Measurements from ENCODE around the gene RPL35A.
A peak's percentile ranks its signal among the peaks of the same experiment; 100 is the strongest.
"Not testable (repeated sequence)": the region's sequence is repeated elsewhere in the genome, so short reads cannot be mapped to it uniquely, and the experiment has no call there.

RPL35A gene

DNA sequence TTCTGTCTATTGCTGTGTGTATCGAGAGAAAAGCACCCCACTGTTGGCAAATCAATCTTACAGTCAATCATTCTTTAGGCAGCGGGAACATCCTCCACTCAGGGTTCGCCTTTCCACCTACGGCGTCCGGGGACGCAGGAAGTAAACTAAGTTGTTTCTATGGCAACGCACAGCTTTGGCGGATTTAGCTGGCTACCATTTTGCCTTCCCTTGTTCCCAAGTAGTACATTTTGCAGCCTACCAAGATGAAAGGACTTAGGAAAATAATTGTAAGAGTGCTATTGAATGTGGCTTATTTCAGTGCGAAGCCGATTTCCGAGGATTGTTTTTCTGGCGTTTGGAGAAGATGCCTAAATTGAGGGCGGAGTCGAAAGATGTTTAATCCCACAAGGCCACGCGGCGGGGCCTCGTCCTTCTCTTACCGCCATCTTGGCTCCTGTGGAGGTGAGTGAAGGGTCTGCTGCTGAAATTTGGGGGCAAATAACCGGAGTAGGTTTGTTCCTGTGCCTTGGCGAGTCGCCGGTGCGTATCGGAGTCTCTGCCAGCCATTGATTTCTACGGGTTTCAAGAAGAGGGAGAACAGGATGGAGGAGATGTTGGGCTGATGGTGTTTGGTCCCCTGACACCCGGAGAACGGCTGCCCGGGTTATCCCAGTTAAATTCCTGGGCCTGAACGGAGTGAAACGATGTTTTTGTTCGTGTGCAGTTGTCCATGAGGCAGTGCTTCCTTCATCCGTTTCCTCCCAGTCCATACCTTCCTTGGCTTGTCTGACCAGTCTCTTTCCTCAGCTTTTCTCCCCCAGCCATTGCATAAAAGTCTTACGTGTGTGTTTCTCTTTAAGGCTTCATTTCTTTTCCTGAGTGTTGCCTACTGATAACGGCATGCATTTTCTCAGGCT, at the start of gene RPL35A:
RPL35A (plus strand) TSS at position 413 of the 899 bp plus-strand sequence. CDS start 778 bp downstream, outside the sequence.
- peak; percentile 65 for FAIRE-seq

DNA sequence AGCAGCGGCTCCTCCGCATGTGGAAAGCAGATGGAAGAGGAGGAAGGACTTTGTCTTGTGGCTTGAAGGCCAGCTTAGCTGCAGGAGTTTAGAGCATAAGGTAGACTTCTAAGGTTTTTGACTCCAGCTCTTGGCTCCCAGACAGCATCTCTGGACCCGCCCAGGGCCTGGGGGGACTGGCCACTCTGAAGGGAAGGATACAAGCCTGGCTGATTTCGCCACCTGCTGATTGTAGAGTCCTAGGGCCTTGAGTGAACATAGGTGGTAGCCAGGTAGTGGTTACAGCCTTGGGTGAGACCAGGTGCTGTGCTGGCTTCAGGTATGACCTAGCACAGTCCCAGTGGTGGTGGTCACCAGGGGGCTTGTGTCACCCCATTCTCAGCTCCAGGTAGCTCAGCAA, 48.4 kb upstream of the RPL35A start:
- no peak for FAIRE-seq

DNA sequence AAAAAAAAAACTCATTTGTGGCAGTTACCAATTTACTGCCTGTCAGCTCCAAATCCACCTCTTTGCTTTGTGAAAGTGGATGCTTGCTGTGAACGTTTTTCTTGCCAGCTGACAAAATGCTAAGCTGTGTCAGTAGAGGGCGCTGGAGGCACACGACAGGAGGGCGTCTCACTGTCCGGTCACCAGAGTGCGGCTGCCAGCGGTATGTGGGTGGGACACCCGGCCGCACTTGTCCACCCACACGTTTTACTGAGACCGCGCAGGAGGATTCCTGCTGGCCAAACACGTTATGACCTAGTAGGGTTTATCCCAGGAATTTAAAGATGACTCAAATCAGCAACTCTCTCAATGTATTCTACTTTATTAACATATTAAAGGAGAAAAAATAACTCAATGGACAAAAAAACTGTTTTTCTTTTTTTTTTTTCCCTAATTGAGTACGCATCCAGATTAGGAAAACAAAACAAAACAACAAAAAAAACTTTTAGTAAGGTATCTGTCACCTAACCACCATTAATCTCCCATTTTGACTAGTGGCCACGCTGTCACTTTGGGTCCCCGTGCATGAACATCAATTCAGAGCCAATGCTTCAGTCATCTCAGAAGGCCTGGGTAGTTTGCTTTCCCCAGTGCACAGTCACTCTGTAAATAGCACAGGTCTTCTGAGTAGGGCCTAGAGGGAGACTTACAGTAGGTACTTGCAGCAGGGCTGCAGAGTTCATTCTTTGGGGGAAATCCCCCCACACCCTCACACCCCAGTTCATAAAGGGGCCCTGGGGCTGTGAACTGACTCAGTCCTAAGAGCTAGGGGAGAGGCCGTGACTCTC, 43.8 kb upstream of the RPL35A start:
- peak; percentile 35 for FAIRE-seq

DNA sequence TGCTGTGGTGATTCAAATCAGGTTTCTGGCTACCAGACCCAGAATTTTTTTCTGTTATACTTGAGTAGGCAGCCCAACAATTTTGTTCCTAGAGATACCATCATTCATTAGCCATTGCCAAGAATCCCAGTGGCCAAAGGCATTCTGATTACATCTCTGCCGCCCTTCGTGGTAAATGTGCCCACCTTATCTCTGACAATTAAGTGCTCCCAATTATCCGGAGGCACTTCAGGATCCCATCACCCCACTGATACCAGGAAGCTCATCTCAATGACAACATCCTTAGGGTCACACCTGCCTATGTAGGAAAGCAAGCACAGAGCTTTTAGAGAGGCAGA, 43.2 kb upstream of the RPL35A start:
- no peak for FAIRE-seq

DNA sequence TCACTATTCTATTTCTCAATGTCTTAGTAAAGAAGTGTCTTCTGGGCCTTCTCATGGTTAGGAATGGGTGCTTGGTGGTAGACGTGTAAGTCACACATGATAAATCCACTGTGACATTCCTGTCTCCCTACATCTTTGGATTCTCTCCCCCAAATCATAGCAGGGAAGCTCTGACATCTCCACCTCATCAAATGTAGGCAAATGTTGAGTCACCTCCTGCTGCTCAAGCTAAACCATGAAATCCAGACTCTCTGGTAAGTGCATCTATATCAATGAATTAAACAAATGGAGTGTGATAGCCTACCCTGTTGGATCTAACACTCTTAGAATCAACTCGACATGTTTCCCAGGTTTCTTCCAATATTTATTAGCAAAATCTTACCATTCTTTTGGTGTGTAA, 42.8 kb upstream of the RPL35A start:
- FAIRE-seq: no peak

DNA sequence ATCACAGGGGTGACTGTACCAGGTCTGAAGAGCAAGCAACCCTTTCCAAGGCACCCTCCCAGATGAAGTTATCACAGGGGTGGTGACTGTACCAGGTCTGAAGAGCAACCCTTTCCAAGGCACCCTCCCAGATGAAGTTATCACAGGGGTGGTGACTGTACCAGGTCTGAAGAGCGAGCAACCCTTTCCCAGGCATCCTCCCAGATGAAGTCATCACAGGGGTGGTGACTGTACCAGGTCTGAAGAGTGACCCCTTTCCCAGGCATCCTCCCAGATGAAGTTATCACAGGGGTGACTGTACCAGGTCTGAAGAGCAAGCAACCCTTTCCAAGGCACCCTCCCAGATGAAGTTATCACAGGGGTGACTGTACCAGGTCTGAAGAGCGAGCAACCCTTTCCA, 41.4 kb upstream of the RPL35A start:
- FAIRE-seq: not testable (repeated sequence)

DNA sequence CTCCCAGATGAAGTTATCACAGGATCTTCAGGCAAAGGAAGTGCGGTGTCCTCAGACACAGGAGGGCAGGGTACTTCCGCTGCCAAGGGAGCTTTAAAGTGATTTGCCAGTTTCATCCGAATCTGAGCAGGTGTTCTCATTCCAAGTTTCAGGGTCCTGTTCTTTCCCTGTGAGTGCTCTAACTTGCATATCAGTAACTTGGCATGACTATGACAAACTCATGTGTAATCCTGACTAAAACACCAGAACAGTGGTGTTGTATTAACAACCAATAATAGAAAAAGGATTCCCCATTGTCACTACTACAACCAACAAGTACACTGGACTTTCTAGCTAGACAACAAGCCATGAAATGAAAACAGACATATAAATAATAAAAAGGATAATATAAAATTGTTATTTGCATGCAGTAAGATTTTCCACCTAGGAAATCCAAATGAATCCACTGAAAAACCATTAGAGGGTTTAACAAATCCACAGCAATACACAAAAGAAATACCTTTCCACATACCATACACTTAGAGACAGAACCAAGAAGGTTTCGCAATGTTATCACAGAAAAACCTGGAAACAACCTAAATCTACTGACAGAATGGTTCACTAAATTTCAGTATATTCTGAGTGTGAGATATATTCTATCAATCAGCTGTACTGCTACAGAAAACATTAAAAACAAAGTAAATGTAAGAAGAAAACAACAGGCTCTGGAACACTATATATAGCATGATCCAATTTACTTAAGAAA, 40.9 kb upstream of the RPL35A start:
- no peak for FAIRE-seq

DNA sequence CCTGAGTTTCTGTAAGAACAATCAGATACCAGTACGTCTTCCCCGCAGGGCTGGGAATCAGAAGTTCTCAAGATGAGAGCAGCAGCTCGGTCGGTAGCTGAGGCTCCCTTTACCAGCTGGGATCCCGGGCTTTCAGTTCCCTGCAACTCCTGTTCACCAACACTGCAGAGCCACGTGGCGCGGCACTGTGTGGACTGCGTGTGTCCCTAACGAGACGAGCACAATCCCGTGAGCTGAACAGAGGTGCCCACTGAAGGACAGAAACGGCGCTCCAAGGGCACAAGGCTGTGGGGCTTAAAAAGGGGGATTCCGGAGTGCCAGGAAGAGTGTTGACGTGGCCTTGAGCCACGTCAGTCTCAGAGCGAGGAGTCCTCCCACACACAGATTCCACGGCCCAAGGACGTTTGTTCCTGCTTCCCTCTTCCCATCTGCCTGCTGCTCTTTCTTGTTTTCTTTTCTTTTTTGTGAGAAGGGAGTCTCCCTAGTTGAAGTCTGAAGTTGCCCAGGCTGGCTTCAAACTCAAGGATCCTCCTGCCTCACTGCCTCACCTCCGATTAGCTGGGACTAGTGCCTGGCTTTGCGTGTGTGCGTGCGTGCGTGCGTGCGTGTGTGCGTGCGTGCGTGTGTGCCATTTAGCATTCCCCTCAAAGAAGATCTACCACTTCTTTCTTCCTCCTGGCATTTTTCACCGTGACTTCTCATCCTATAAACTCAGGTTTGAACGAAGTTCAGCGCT, 37.1 kb upstream of the RPL35A start:
- no peak for FAIRE-seq

DNA sequence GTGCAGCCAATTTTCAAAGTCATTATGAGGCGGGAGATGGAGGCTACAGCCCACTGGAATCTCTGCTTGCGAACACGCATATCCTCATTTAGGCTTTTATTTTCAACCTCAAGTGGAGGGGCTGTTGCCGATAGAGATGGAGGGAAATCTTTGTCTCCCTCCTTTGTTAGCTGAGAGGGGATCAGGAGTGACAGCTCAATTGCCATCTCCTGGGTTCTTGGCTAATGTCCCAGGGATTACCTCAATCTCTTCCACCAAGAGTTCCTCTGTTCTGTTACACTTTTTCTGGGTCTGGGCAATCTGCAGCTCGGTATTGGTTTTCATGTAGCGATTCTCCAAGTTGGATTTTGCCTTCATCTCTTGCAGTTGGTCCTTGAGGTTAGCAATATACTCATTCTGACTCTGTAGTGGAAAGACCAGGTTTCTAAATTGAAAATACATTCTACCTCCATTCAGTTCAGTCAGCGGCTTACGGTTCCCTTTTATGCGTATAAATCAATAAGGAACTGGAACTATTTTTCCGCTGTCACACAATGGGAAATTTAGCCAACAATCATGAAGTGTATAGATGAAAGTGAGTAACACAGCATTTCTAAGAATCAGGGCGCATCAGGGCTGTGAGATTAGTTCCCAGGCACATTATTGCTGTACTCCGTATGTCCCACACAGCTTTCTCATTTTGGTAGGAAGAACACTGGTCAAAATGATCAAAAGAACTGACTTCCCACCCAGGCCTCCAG, 36.2 kb upstream of the RPL35A start:
- no peak for FAIRE-seq

DNA sequence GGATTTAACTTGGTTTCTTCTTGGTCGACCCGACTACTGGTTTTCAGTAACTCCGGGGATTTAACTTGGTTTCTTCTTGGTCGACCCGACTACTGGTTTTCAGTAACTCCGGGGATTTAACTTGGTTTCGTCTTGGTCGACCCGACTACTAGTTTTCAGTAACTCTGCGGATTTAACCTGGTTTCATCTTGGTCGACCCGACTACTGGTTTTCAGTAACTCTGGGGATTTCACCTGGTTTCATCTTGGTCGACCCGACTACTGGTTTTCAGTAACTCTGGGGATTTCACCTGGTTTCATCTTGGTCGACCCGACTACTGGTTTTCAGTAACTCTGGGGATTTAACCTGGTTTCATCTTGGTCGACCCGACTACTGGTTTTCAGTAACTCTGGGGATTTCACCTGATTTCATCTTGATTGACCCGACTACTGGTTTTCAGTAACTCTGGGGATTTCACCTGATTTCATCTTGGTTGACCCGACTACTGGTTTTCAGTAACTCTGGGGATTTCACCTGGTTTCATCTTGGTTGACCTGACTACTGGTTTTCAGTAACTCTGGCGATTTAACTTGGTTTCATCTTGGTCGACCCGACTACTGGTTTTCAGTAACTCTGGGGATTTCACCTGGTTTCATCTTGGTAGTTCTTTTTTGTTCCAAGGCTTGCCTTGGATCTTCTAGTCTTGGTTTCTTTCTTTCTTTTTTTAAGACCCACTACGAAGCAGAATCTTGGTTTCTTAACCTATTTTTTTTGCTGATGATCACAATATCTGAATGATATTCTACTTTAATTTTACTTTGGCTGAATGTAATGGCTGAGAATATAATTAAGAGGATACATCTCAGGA, 28.3 kb upstream of the RPL35A start:
- not testable (repeated sequence) for FAIRE-seq

DNA sequence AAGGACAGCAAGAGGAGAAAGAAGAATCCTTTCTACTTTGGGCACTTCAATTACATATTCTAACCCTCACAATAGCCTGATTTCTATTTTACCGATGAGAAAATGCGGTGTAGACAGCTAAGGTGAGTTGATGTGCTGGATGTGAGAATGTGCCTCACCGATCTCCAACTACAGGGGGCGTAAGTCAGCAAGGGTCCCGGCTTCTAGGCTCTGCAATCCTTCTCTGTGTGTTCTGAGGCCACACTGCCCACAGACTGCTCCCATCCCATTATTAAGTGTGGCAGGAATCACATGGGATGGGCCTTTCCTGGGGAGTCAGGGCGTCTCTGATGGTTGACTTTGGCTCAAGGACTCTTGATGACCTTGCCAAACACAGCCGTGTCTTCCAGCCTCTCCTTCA, 23.6 kb upstream of the RPL35A start:
- no peak for FAIRE-seq

DNA sequence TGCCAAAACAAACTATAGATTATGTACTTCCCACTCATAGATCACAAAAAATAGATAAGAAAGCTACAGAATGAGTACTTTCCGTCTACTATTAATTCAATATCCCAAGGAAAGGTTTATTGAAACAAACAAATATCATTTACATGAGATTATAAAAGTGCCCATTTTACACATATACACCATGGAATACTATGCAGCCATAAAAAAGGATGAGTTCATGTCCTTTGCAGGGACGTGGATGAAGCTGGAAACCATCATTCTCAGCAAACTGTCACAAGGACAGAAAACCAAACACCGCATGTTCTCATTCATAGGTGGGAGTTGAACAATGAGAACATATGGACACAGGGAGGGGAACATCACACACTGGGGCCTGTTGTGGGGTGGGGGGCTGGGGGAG, 22.4 kb upstream of the RPL35A start:
- not testable (repeated sequence) for FAIRE-seq

DNA sequence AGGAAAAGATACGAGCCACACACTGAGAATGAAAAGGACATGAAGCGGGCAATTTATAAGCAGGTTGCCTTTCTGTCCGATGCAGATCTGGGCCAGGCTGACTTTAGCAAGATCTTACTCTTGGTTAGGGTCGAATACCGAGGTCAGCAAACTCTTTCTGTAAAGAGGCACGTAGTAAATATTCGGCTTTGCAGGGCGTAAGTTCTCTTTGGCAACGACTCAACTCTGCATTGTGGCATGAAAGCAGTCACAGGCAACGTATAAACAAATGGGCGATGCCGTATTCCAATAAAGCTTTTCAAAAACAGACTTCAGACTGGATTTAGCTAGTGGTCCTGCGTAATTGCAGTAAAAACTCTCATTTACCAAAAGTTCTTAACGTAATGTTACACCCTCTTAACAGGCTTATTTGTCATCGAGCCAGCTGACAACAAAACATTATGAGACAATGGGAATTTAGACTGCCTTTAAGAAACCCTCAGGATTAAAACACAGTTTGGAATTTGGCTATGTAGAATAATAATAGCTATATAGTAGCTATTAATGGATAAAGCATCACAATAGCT, 13.1 kb upstream of the RPL35A start:
- no peak for FAIRE-seq

DNA sequence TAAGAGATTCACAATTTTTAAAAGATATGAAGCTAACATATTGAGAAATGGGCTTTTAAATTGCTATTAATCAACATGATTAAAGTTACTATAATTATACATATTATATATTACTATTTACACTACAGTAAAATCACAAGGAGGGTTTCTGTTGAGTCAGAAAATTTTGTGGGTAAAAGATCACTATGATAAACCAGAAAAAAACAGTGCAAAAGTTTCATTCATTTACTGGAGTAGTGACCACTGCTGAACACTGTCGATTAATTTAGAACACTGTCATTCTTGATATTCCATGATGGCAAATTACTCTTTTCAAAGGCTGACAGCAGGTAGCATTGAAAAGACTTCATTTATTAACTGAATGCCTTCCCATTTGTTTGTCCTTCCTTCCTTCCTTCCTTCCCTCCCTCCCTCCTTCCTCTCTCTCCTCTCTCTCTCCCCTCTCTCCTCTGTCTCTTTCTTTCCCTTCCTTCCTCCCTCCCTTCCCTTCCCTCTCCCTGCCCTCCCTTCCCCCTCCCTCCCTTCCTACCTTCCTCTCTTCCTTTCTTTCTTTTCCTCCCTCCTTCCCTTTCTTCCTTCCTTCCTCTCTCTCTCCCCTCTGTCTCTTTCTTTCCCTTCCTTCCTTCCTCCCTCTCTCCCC, 9.1 kb upstream of the RPL35A start:
- FAIRE-seq: no peak

DNA sequence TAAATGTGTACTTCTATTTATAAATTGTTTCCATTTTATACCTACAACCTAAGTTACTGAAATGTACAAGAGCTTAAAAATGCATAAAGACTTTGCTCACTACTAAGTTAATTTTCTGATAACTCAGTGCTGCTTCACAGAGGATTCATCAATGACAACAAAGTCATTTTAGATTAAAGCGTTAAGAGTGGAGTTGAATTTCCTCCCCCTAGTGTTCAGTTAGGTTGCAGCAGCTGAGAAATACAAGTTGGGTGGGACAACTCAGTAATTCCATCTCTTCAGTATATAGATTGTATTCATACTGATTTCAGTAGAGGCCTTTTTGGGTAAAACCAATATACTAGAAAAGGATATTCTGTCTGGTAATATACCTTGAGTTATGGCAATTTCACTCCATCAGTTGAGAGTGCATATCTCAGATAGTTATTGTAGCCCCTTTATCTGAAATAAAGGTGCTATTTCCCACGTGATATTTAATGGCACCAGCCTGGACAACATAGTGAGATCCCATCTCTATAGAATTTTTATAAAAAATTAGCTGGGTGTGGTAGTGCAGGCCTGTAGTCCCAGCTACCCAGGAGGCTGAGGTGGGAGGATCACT, 6.9 kb upstream of the RPL35A start:
- FAIRE-seq: peak; percentile 26

DNA sequence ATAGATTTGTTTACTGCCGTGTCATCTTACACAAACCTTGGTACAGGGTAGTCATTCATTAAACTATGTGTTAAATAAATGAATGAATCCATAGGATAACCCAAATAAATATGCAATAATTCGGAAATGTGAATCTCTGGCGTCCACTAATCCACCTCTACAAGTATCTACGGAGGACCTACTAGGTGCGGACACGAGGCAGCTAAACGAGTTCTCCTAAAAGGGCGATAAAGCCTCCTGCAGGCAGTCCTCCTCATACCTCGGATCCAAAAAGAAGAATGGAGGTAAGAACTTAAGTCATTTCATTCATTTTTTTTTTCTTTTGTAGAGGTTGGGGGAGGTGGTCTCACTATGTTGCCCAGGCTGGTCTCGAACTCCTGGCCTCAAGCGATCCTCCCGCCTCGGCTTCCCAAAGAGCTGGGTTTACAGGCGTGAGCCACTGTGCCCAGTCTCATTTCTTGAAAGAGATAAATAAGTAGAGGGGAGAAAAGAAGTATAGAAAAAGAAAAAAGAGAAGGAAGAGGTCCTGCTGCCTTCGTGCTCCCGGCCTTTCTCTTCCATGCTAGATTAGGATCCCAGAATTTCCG, 706 bp upstream of the RPL35A start:
- FAIRE-seq: no peak

DNA sequence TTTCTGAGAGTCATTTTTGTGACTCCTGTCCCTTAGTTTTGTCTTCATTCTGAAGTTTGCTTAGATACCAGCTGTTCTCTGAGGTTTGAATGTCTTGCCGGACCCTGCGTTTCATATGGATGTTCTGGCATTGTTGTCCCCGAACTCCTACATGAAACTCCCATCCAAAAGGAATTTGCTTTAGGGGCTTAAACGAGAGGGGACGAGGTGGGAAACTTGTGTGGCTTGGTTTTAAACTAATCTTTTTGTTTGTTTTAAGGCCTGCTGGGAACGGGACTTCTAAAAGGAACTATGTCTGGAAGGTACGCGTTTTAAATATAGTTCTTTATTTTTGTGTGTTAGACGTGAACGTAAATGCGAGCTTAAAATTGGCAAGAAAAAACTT, 679 bp downstream of the RPL35A start:
- no peak for FAIRE-seq

DNA sequence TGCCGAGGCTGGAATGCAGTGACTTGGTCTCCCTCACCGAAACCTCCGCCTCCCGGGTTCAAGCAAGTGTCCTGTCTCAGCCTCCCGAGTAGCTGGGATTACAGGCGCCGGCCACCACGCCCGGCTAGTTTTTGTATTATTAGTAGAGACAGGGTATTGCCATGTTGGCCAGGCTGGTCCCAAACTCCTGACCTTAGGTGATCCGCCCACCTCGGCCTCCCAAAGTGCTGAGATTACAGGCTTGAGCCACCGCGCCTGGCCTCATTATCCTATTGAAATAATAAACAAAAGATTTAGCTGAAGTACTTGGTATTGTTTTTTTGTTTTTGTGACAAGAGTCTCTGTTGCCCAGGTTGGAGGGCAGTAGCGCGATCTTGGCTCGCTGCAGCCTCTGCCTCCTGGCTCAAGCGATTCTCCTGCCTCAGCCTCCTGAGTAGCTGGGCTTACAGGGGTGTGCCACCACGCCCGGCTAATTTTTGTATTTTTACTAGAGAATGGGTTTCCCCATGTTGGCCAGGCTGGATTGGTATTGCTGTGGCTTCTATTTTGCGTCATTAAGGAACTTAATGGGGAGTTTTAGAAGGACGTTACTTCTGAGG, 1.5 kb downstream of the RPL35A start:
- FAIRE-seq: no peak

DNA sequence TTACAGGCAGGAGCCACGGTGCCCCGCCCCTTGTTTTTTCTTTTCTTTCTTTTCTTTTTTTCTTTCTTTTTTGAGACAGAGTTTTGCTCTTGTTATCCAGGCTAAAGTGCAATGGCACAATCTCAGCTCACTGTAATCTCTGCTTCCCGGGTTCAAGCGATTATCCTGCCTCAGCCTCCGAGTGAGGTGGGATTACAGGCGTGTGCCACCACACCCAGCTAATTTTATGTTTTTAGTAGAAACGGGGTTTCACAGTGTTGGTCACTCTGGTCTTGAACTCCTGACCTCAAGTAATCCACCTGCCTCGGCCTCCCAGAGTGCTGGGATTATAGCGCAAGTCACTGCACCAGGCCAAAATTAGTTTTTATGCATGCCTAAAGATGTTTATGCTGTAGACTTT, 2.5 kb downstream of the RPL35A start:
- no peak for FAIRE-seq

All from endometrium (tissue), 2 donors.